NCI-H2081 treated with DMSO at 0.1 percent for 48 hours (cell line): Measurements from ENCODE around the gene KRTAP5-1.

ENCODE experiments used
- DNase-seq: peaks from one replicate; lab custom pipeline; 2025; lab: John Stamatoyannopoulos, UW

KRTAP5-1 gene

DNA sequence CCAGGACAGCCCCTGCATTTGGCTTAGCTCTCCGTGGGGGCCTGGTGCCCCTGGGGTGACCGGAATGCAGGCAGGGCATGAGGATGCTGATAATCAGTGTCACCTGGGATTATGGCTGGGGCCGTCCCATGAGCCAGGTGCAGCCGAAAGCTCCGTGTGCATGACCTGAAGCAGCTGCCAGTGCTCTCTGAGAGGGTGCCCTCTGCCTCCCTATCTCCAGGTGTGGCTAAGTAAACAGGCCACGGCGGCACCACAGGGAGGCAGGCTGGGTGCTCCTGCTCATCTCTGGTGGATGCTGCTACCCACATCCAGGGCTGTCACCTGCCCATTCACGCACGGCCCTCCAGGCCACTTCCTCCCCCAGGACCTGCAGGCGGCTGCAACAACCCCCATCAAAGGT lies 42.8 kb downstream of the KRTAP5-1 start:
- DNase-seq, result no peak

DNA sequence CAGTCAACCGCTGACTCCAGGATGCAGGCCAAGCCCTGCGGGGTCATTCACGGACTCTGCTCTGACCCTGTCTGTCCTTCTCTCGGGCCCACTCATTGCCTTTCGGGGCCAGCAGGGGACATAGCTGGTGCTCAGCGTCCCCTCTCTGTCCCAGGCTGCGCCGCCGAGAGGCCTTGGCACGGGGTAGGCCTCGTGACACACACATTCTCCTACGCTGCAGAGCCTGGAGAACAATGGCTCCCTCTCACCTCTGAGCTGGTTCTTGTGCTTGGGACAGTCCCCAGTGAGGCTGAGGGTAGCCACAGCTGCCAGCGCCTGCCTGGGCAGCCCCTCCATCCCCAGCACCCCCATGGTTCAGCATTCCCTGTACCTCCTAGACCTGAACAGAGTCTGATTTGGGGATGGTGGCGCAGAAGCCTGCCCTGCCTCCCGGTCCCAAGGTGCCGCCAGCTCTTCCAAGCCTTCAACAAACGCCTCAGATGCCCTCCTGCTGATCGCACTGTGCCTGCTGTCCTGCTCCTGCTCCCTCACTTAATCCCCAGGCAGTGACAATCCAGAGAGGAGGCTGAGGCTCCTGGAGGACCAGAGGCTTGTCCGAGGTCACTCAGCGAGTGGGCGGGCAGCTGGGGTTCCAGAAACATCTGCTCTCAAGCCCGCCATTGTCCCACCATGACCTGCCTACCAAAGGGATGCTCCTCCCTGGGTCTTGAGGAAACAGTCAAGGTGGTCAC lies 43.4 kb downstream of the KRTAP5-1 start:
- no peak for DNase-seq

DNA sequence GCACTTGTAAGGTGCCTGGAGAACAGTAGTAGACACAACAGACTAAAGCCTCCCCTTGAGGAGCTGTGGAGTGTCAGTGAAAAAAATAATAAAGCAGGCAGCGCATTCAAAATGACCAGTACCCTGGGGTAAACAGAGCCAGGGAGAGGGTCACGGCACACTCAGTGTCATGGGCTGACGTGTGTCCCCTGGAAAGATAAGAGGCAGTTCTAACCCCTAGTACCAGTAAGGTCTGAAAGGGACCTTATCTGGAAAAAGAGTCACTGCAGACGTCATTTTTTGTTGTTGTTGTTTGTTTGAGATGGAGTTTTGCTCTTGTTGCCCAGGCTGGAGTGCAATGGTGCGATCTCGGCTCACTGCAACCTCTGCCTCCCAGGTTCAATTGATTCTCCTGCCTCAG lies 45.0 kb downstream of the KRTAP5-1 start:
- no peak for DNase-seq

DNA sequence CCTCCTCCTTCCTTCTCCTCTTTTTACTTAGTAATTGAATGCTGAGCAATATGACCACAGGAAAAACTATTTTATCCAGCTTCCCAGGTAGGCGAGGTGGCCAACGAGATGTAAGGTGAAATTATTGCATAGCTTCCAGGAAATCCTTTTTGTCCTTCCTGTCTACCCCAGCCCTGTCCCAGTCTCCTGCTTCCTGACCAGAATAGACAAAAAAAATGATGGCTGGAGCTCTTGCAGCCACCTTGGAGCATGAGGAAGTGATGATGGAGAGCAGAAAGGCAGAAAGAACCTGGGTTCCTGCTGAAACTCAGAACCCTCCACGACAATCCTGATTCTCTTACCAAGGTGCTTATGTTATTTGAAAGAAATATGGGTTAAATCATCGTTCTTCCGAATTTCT lies 46.9 kb downstream of the KRTAP5-1 start:
- DNase-seq, result no peak

- DNase-seq, result no peak
Measured at GRCh38 chr11:1536065-1536843, 48.8 kb downstream of the KRTAP5-1 start.

GRCh38 chr11:1534682-1535081 lies 50.4 kb downstream of the KRTAP5-1 start:
- DNase-seq, result no peak
